Inferior parietal cortex (tissue), 1 donor: ENCODE measurements around the gene LMBRD2.

Experiments
- DNase-seq: peaks from one replicate; pipeline ENCODE4 v3.0.0-alpha.2; 2016; ENCODE audit errors: extremely low spot score

The LMBRD2 gene

GRCh38 chr5:36049949-36050348 is 101.7 kb downstream of the LMBRD2 start:
- no peak for DNase-seq
